OCI-LY7 (cell line): ENCODE results near the gene FBXL15. TPM values are rescaled to one million over a fixed set of nuclear protein-coding genes. Genes with fewer than 3 reads are reported as not detected.

ENCODE experiments used
- BruUV-seq: library from RNA; stranded (reverse); fragments of 400-500 nt; replicated peaks from 2 replicates; lab custom pipeline; 2021; lab: Mats Ljungman, UMichigan
- CTCF ChIA-PET: fragments of 300-600 bp; sonication (Branson Sonifier 250); formaldehyde crosslinking; loops from one replicate; lab custom pipeline; 2022; ENCODE audit warnings: antibody characterized with exemption; ENCODE audit not compliant: unreplicated experiment; lab: Charles Lee
- POLR2A ChIA-PET: fragments of 300-600 bp; sonication (Branson Sonifier 250); formaldehyde crosslinking; loops from one replicate; lab custom pipeline; 2022; ENCODE audit warnings: antibody characterized with exemption; lab: Charles Lee
- DNase-seq: peaks from one replicate; pipeline ENCODE4 v3.0.0-alpha.2; 2015; ENCODE audit warnings: low spot score
- H2AFZ ChIP-seq: fragments of 200-600 bp; sonication (generic), shearing (Covaris generic); 2 replicates; pipeline ENCODE4 v1.6.1; 2014; ENCODE audit warnings: mild to moderate bottlenecking, antibody characterized with exemption, low read length, moderate library complexity
- H3K27ac ChIP-seq: fragments of 200-600 bp; sonication (generic); 2 replicates; pipeline ENCODE4 v1.5.1; 2014; ENCODE audit warnings: mixed run types, low read depth, mild to moderate bottlenecking, moderate library complexity, low read length, inconsistent platforms; ENCODE audit not compliant: poor library complexity, severe bottlenecking
- H3K36me3 ChIP-seq: fragments of 200-600 bp; sonication (generic); 2 replicates; pipeline ENCODE4 v1.6.1; 2014; ENCODE audit warnings: mild to moderate bottlenecking, antibody characterized with exemption, low read length, moderate library complexity, mixed read lengths; ENCODE audit not compliant: insufficient read depth
- H3K4me1 ChIP-seq: fragments of 200-600 bp; sonication (generic); 2 replicates; pipeline ENCODE4 v1.5.1; 2014; ENCODE audit warnings: mild to moderate bottlenecking, low read length; ENCODE audit not compliant: insufficient read depth, poor library complexity, severe bottlenecking
- H3K4me2 ChIP-seq: fragments of 200-600 bp; sonication (generic); 2 replicates; pipeline ENCODE4 v1.6.1; 2014; ENCODE audit warnings: mild to moderate bottlenecking, low read length
- H3K4me3 ChIP-seq: fragments of 200-600 bp; sonication (generic); 2 replicates; pipeline ENCODE4 v1.5.1; 2014; ENCODE audit warnings: mild to moderate bottlenecking, low read depth, low read length; ENCODE audit not compliant: poor library complexity, severe bottlenecking
- H3K79me2 ChIP-seq: fragments of 200-600 bp; sonication (generic); 2 replicates; pipeline ENCODE4 v1.6.1; 2016; ENCODE audit warnings: low read depth, mild to moderate bottlenecking, low read length, moderate library complexity, mixed read lengths; ENCODE audit not compliant: insufficient read depth
- H3K9me2 ChIP-seq: fragments of 200-600 bp; sonication (generic); 2 replicates; pipeline ENCODE4 v1.6.1; 2016; ENCODE audit warnings: mild to moderate bottlenecking, low read length, mixed read lengths; ENCODE audit not compliant: insufficient read depth
- H3K9me3 ChIP-seq: fragments of 200-600 bp; sonication (generic); 2 replicates; pipeline ENCODE4 v1.6.1; 2014; ENCODE audit warnings: mild to moderate bottlenecking, mixed run types, low read length, mixed read lengths
- H4K20me1 ChIP-seq: fragments of 200-600 bp; sonication (generic); 2 replicates; pipeline ENCODE4 v1.6.1; 2014; ENCODE audit warnings: mild to moderate bottlenecking, antibody characterized with exemption, low read length, moderate library complexity, mixed read lengths; ENCODE audit not compliant: insufficient read depth
- EZH2phosphoT487 ChIP-seq: fragments of 200-600 bp; sonication (generic); IDR thresholded peaks from 2 replicates; pipeline ENCODE4 v1.6.1; 2018; ENCODE audit warnings: low read depth, borderline replicate concordance, mild to moderate bottlenecking, mixed run types, antibody characterized with exemption, low read length, moderate library complexity, mixed read lengths
- intact Hi-C: fragments of 100-400 bp; cut with micrococcal nuclease; formaldehyde crosslinking; loops from one replicate; pipeline ENCODE4 v1.10.0; 2022; ENCODE audit not compliant: unreplicated experiment
- total RNA-seq, 2 experiments: library from RNA; depleted of rRNA in 1 of 2; stranded (reverse); fragments of >200 nt in 1 of 2; shearing (Covaris generic) in 1 of 2; gene quantifications; 2 replicates each; pipeline ENCODE4 v1.2.3, GENCODE V29; 2014 to 2022
- TF ChIP-seq, protein P1 (sequence below): fragments of 200-600 bp; sonication (generic); conservative IDR thresholded peaks from 2 replicates; pipeline ENCODE4 v1.5.1; 2014; ENCODE audit warnings: mild to moderate bottlenecking, antibody characterized with exemption, low read length, moderate library complexity, mixed read lengths

FBXL15 gene
- total RNA-seq, 2 experiments from 2014 or later = 13.3 to 18.2 TPM

DNA sequence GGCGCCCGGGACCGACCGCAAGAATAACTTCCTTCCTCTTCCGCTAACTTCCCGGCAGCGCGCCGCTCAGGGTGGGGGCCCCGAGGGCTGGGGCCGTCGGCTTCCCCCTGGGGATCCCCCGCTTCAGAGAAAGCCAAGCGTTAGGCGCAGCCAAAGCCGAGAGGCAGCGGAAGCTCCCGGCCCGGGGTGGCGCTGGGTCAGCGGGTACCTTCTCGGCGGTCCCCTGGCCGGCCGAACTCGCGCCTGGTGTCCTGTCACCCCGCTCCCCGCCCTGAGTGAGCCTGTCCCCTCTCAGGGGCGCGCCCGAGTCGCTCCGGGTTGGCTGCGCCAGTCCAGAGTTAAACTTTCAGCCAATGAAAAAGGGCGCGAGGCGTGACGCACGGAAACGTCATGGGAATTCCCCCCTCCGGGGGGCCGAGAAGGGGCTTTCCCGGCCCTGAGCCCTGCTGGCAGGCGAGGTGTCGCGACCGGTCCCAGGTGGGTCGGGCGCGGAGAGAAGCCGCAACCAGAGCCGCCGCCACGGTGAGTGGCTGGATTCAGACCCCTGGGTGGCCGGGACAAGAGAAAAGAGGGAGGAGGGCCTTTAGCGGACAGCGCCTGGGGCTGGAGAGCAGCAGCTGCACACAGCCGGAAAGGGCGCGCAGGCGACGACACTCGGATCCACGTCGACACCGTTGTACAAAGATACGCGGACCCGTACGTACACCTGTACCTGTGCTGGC lies 26.4 kb upstream of the FBXL15 start:
- ChIA-PET POLR2A (interaction anchor here (0.6 to 1.8 kb wide), 5 partner anchors 26 to 67 kb away, joined by 3 to 11 read pairs (median 3); partner anchors contain the start of genes C10orf95, CUEDC2 and FBXL15), CTCF (interaction anchor here (0.6 to 1.0 kb wide), 2 partner anchors 108 to 238 kb away, joined by 3 read pairs; partner anchors contain the start of gene ACTR1A)
- TF ChIP-seq, protein P1, sequence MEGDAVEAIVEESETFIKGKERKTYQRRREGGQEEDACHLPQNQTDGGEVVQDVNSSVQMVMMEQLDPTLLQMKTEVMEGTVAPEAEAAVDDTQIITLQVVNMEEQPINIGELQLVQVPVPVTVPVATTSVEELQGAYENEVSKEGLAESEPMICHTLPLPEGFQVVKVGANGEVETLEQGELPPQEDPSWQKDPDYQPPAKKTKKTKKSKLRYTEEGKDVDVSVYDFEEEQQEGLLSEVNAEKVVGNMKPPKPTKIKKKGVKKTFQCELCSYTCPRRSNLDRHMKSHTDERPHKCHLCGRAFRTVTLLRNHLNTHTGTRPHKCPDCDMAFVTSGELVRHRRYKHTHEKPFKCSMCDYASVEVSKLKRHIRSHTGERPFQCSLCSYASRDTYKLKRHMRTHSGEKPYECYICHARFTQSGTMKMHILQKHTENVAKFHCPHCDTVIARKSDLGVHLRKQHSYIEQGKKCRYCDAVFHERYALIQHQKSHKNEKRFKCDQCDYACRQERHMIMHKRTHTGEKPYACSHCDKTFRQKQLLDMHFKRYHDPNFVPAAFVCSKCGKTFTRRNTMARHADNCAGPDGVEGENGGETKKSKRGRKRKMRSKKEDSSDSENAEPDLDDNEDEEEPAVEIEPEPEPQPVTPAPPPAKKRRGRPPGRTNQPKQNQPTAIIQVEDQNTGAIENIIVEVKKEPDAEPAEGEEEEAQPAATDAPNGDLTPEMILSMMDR = peak; percentile 95
- no peak for TF ChIP-seq EZH2phosphoT487
- Histone ChIP-seq H3K9me3 (no peaks in the 10 kb centered on the region), H2AFZ (peak overlapping the region; percentile 73), H3K27ac (peak overlapping the region; percentile 70), H3K4me3 (peak overlapping the region; percentile 78), H3K79me2 (peaks cover 9% of the 10 kb centered on the region; the same call in 1 of the 2 replicates), H3K9me2 (no peaks in the 10 kb centered on the region), H3K4me2 (peak overlapping the region; percentile 84), H3K4me1 (peaks cover 23% of the 10 kb centered on the region), H4K20me1 (no peaks in the 10 kb centered on the region), H3K36me3 (peaks cover 17% of the 10 kb centered on the region)
- no TSS peak for BruUV-seq
- peak; percentile 96 for DNase-seq
- intact Hi-C loops = loop anchor here (1.0 kb wide), 3 partner anchors 27 to 189 kb away; no protein-coding TSS in a partner anchor

- Histone ChIP-seq H3K9me2 (no peaks in the 10 kb centered on the region), H3K4me1 (peaks cover 28% of the 10 kb centered on the region), H3K27ac (peak overlapping the region; percentile 70), H3K4me2 (peak overlapping the region; percentile 84), H3K36me3 (peaks cover 21% of the 10 kb centered on the region), H3K4me3 (peak overlapping the region; percentile 78), H4K20me1 (no peaks in the 10 kb centered on the region), H3K9me3 (no peaks in the 10 kb centered on the region), H3K79me2 (peaks cover 9% of the 10 kb centered on the region; the same call in 1 of the 2 replicates), H2AFZ (peak overlapping the region; percentile 73)
- intact Hi-C loops = loop anchor here (1.0 to 5.0 kb wide), 5 partner anchors 26 to 228 kb away; no protein-coding TSS in a partner anchor
- no peak for DNase-seq
- CTCF ChIA-PET = interaction anchor here (0.6 to 1.0 kb wide), 2 partner anchors 107 to 237 kb away, joined by 3 read pairs; partner anchors contain the start of gene ACTR1A
- TF ChIP-seq EZH2phosphoT487 = no peak
- TF ChIP-seq, protein P1 = no peak
- POLR2A ChIA-PET = interaction anchor here (0.6 to 1.8 kb wide), 5 partner anchors 26 to 144 kb away, joined by 3 to 11 read pairs (median 3); partner anchors contain the start of genes C10orf95, CUEDC2 and FBXL15
- no TSS peak for BruUV-seq
Observed at GRCh38 chr10:102394801-102395399, 25.7 kb upstream of the FBXL15 start.
